IMR-90 (cell line): Measurements from ENCODE around the gene UTP18. TPM values are rescaled to one million over a fixed set of nuclear protein-coding genes. Genes with fewer than 3 reads are reported as not detected.

ENCODE experiments used
- ATAC-seq: fragments of 200-7000 bp; cut with Tn5 transposase; 2 replicates; pipeline ENCODE4 v1.9.1; 2020; ENCODE audit warnings: low read depth, mild to moderate bottlenecking, moderate library complexity
- BruUV-seq: library from RNA; stranded (reverse); fragments of 400-500 nt; replicated peaks from 2 replicates; lab custom pipeline; 2021; lab: Mats Ljungman, UMichigan
- CTCF ChIA-PET: fragments of 300-600 bp; formaldehyde crosslinking; extraction: SDS; loops from one replicate; lab custom pipeline; 2021; ENCODE audit warnings: antibody characterized with exemption; lab: Yijun Ruan, JAX
- POLR2A ChIA-PET: fragments of 300-600 bp; sonication (Branson Sonifier 250); formaldehyde crosslinking; loops from one replicate; lab custom pipeline; 2022; ENCODE audit warnings: antibody characterized with exemption; ENCODE audit not compliant: unreplicated experiment; lab: Charles Lee
- DNase-seq: peaks from one replicate; pipeline ENCODE4 v3.0.0; 2013
- H2AFZ ChIP-seq: replicated peaks from 2 replicates; pipeline ENCODE3; 2013; ENCODE audit warnings: low read length, mild to moderate bottlenecking; ENCODE audit not compliant: poor library complexity
- H2AK5ac ChIP-seq: 2 replicates; pipeline ENCODE4 v1.6.1; 2013; ENCODE audit warnings: low read depth, low read length, inconsistent platforms
- H2AK9ac ChIP-seq: replicated peaks from 2 replicates; pipeline ENCODE3; 2013; ENCODE audit warnings: mild to moderate bottlenecking, low read depth, low read length, moderate library complexity; ENCODE audit not compliant: poor library complexity
- H2BK120ac ChIP-seq: 2 replicates; pipeline ENCODE4 v1.6.1; 2013; ENCODE audit warnings: low read depth, low read length, inconsistent platforms
- H2BK15ac ChIP-seq: 3 replicates; pipeline ENCODE4 v1.6.1; 2013; ENCODE audit warnings: low read depth, low read length, inconsistent platforms
- H2BK20ac ChIP-seq: 2 replicates; pipeline ENCODE4 v1.6.1; 2013; ENCODE audit warnings: low read depth, mild to moderate bottlenecking, inconsistent platforms, low read length, moderate library complexity
- H2BK5ac ChIP-seq: 2 replicates; pipeline ENCODE4 v1.6.1; 2013; ENCODE audit warnings: mild to moderate bottlenecking, low read depth, low read length, inconsistent platforms; ENCODE audit not compliant: poor library complexity, severe bottlenecking
- H3K14ac ChIP-seq: replicated peaks from 2 replicates; pipeline ENCODE4 v1.6.1; 2013; ENCODE audit warnings: low read depth, low read length, inconsistent platforms
- H3K18ac ChIP-seq: 2 replicates; pipeline ENCODE4 v1.6.1; 2013; ENCODE audit warnings: low read depth, low read length, control low read depth
- H3K23ac ChIP-seq: 2 replicates; pipeline ENCODE4 v1.6.1; 2013; ENCODE audit warnings: low read depth, low read length, inconsistent platforms
- H3K27ac ChIP-seq: 2 replicates; pipeline ENCODE4 v1.5.1; 2013; ENCODE audit warnings: mild to moderate bottlenecking, control low read depth, low read length; ENCODE audit not compliant: insufficient read depth
- H3K27me3 ChIP-seq: 2 replicates; pipeline ENCODE4 v1.6.1; 2013; ENCODE audit warnings: low read length; ENCODE audit not compliant: control insufficient read depth, insufficient read depth
- H3K36me3 ChIP-seq: 2 replicates; pipeline ENCODE4 v1.6.1; 2013; ENCODE audit warnings: low read length, mixed read lengths; ENCODE audit not compliant: control insufficient read depth, insufficient read depth
- H3K4ac ChIP-seq: 2 replicates; pipeline ENCODE4 v1.6.1; 2013; ENCODE audit warnings: low read depth, low read length, inconsistent platforms
- H3K4me1 ChIP-seq: 2 replicates; pipeline ENCODE4 v1.6.1; 2013; ENCODE audit warnings: low read length, mixed read lengths; ENCODE audit not compliant: control insufficient read depth, insufficient read depth
- H3K4me2 ChIP-seq: 2 replicates; pipeline ENCODE4 v1.6.1; 2013; ENCODE audit warnings: low read depth, mild to moderate bottlenecking, control low read depth, low read length, moderate library complexity
- H3K4me3 ChIP-seq: 2 replicates; pipeline ENCODE4 v1.5.1; 2013; ENCODE audit warnings: low read depth, mild to moderate bottlenecking, control low read depth, low read length, moderate library complexity; ENCODE audit not compliant: insufficient read depth
- H3K56ac ChIP-seq: 2 replicates; pipeline ENCODE4 v1.6.1; 2013; ENCODE audit warnings: low read length, inconsistent platforms; ENCODE audit not compliant: insufficient read depth; ENCODE audit errors: extremely low read depth
- H3K79me1 ChIP-seq, 2 experiments: 2 replicates each; pipeline ENCODE4 v1.6.1; 2013; ENCODE audit warnings: low read length in 2 of 2, inconsistent platforms in 1 of 2, low read depth in 1 of 2
- H3K9ac ChIP-seq: 2 replicates; pipeline ENCODE4 v1.6.1; 2013; ENCODE audit warnings: low read depth, low read length, control low read depth
- H3K9me1 ChIP-seq: 2 replicates; pipeline ENCODE4 v1.6.1; 2013; ENCODE audit warnings: low read length, inconsistent platforms; ENCODE audit not compliant: insufficient read depth
- H3K9me3 ChIP-seq: 2 replicates; pipeline ENCODE4 v1.6.1; 2013; ENCODE audit warnings: low read length; ENCODE audit not compliant: control insufficient read depth, insufficient read depth
- H4K20me1 ChIP-seq: 2 replicates; pipeline ENCODE4 v1.6.1; 2013; ENCODE audit warnings: low read length, inconsistent platforms; ENCODE audit not compliant: insufficient read depth
- H4K5ac ChIP-seq: 2 replicates; pipeline ENCODE4 v1.6.1; 2013; ENCODE audit warnings: mild to moderate bottlenecking, low read depth, low read length, control low read depth
- H4K8ac ChIP-seq, 2 experiments: 2 replicates each; pipeline ENCODE4 v1.6.1; 2013; ENCODE audit warnings: low read depth in 2 of 2, low read length in 2 of 2, control low read depth in 1 of 2, inconsistent platforms in 1 of 2
- H4K91ac ChIP-seq: 2 replicates; pipeline ENCODE4 v1.6.1; 2013; ENCODE audit warnings: low read depth, low read length, inconsistent platforms; ENCODE audit not compliant: insufficient read depth
- BHLHE40 ChIP-seq: fragments of 150-350 bp; IDR thresholded peaks from 2 replicates; pipeline ENCODE4 v1.6.1; 2016; ENCODE audit warnings: mild to moderate bottlenecking, low read depth, low read length
- CEBPB ChIP-seq: IDR thresholded peaks from 2 replicates; pipeline ENCODE4 v1.6.1; 2012; ENCODE audit warnings: low read depth, low read length, improper control_type of control experiment
- CHD1 ChIP-seq: IDR thresholded peaks from 2 replicates; pipeline ENCODE4 v1.6.1; 2012; ENCODE audit warnings: low read depth, low read length, improper control_type of control experiment
- CTCF ChIP-seq: conservative IDR thresholded peaks from 2 replicates; pipeline ENCODE4 v1.5.1; 2012; ENCODE audit warnings: mild to moderate bottlenecking, low read depth, low read length, improper control_type of control experiment
- ELK1 ChIP-seq: fragments of 150-350 bp; IDR thresholded peaks from 2 replicates; pipeline ENCODE4 v1.6.1; 2016; ENCODE audit warnings: low read depth, mild to moderate bottlenecking, low read length, moderate library complexity, borderline replicate concordance
- FOS ChIP-seq: fragments of 150-350 bp; IDR thresholded peaks from 2 replicates; pipeline ENCODE4 v1.6.1; 2016; ENCODE audit warnings: low read depth, low read length
- MAFK ChIP-seq: IDR thresholded peaks from 2 replicates; pipeline ENCODE4 v1.6.1; 2012; ENCODE audit warnings: low read depth, low read length, improper control_type of control experiment
- MAZ ChIP-seq: IDR thresholded peaks from 2 replicates; pipeline ENCODE4 v1.6.1; 2012; ENCODE audit warnings: low read depth, mild to moderate bottlenecking, low read length, improper control_type of control experiment, moderate library complexity, borderline replicate concordance
- MXI1 ChIP-seq: IDR thresholded peaks from 2 replicates; pipeline ENCODE4 v1.6.1; 2012; ENCODE audit warnings: low read depth, mild to moderate bottlenecking, low read length, moderate library complexity, borderline replicate concordance
- NFE2L2 ChIP-seq: fragments of 150-350 bp; IDR thresholded peaks from 2 replicates; pipeline ENCODE4 v1.6.1; 2016; ENCODE audit warnings: low read depth, mild to moderate bottlenecking, low read length
- POLR2A ChIP-seq: IDR thresholded peaks from 2 replicates; pipeline ENCODE4 v1.6.1; 2012; ENCODE audit warnings: mild to moderate bottlenecking, low read depth, low read length
- RAD21 ChIP-seq: IDR thresholded peaks from 2 replicates; pipeline ENCODE4 v1.6.1; 2012; ENCODE audit warnings: low read length, improper control_type of control experiment
- RCOR1 ChIP-seq: IDR thresholded peaks from 2 replicates; pipeline ENCODE4 v1.6.1; 2012; ENCODE audit warnings: mild to moderate bottlenecking, low read length, improper control_type of control experiment; ENCODE audit not compliant: insufficient replicate concordance
- RFX5 ChIP-seq: IDR thresholded peaks from 2 replicates; pipeline ENCODE4 v1.8.0; 2012; ENCODE audit warnings: low read depth, mild to moderate bottlenecking, low read length, moderate library complexity
- SMC3 ChIP-seq: fragments of 150-350 bp; IDR thresholded peaks from 2 replicates; pipeline ENCODE4 v1.6.1; 2016; ENCODE audit warnings: low read depth, mild to moderate bottlenecking, antibody characterized with exemption, low read length, moderate library complexity
- USF2 ChIP-seq: fragments of 150-350 bp; IDR thresholded peaks from 2 replicates; pipeline ENCODE4 v1.6.1; 2017; ENCODE audit warnings: mild to moderate bottlenecking, antibody characterized with exemption, low read length, low read depth
- WGBS, 2 experiments: methylation state at CpG; one replicate each; pipeline versions ENCODE4 v1.1.5 to v1.1.7; 2013; ENCODE audit warnings: missing lambda C conversion rate in 2 of 2; ENCODE audit not compliant: insufficient read length in 1 of 2; ENCODE audit errors: extremely low coverage in 2 of 2; 5-methylcytosine and 5-hydroxymethylcytosine counted together
- dilution Hi-C: fragments of 300-500 bp; cut with HindIII; formaldehyde crosslinking; loops from one replicate; pipeline ENCODE4 v1.14.3; 2018; ENCODE audit warnings: low sequenced_read_pairs; ENCODE audit not compliant: unreplicated experiment
- in situ Hi-C: fragments of 300-500 bp; cut with MboI; formaldehyde crosslinking; loops from 3 replicates; pipeline ENCODE4 v1.14.3; 2019; ENCODE audit warnings: low sequenced_read_pairs, inconsistent platforms, mixed read lengths
- intact Hi-C: fragments of 100-400 bp; cut with micrococcal nuclease; formaldehyde crosslinking; loops from 2 replicates; pipeline ENCODE4 v1.10.0; 2022
- polyA plus RNA-seq, 3 experiments: library from polyadenylated mRNA; depleted of rRNA; stranded (reverse); fragments of >200 nt; gene quantifications; 2 replicates each; pipeline ENCODE4 v1.2.3, GENCODE V29; 2012; ENCODE audit warnings: low replicate concordance in 1 of 3
- total RNA-seq: library from RNA; depleted of rRNA; stranded (reverse); fragments of >200 nt; gene quantifications from 2 replicates; pipeline ENCODE4 v1.2.3, GENCODE V29; 2012

The UTP18 gene
- total and polyA plus RNA-seq, 2 of the 4 experiments (the other 2 are of a cell fraction), result 17.7 to 22.4 TPM

GRCh38 chr17:51299859-51300258, 39.5 kb downstream of the UTP18 start:
- no CpG with 5 or more reads among the region's 4 CpGs for WGBS, 2 experiments
- CTCF ChIA-PET, result interaction anchor here (1.0 to 3.3 kb wide), 2 partner anchors 11 to 238 kb away, joined by 3 to 13 read pairs; no protein-coding TSS in a partner anchor
- TF ChIP-seq FOS (no peak), USF2 (no peak), RAD21 (no peak), MXI1 (no peak), CHD1 (no peak), BHLHE40 (no peak), CTCF (no peak), POLR2A (no peak), RCOR1 (no peak), SMC3 (no peak), CEBPB (no peak), RFX5 (no peak), NFE2L2 (no peak), MAZ (no peak), MAFK (no peak), ELK1 (no peak)

More at GRCh38 chr17:51299859-51300258, 39.5 kb downstream of the UTP18 start:
- DNase-seq, result no peak
- intact Hi-C loops (loop anchor here (2.0 kb wide), 1 partner anchor 465 kb away; no protein-coding TSS in a partner anchor), dilution Hi-C loops (no loop called here), in situ Hi-C loops (loop anchor here (10.0 kb wide), 1 partner anchor 235 kb away; no protein-coding TSS in a partner anchor)
- no peaks in the 10 kb centered on the region for H3K9me3 ChIP-seq
- no peak overlapping the region for H3K4ac ChIP-seq
- no peak overlapping the region for H2BK15ac ChIP-seq
- no peaks in the 10 kb centered on the region for H3K79me1 ChIP-seq
- H2AK5ac ChIP-seq, result no peak overlapping the region
- no peaks in the 10 kb centered on the region for H3K4me1 ChIP-seq
- no peak overlapping the region for H2BK5ac ChIP-seq
- H3K9ac ChIP-seq, result no peak overlapping the region
- H2BK120ac ChIP-seq, result no peak overlapping the region
- no peak overlapping the region for H4K91ac ChIP-seq
- H4K20me1 ChIP-seq, result no peaks in the 10 kb centered on the region
- H4K8ac ChIP-seq, result no peak overlapping the region
- POLR2A ChIA-PET, result no interaction called here
- H2BK20ac ChIP-seq, result no peak overlapping the region
- H3K14ac ChIP-seq, result no peak overlapping the region
- no peaks in the 10 kb centered on the region for H3K27me3 ChIP-seq
- no peak for ATAC-seq
- no peak overlapping the region for H4K5ac ChIP-seq
- H2AK9ac ChIP-seq, result no peak overlapping the region
- H3K9me1 ChIP-seq, result no peaks in the 10 kb centered on the region
- H2AFZ ChIP-seq, result no peak overlapping the region
- H3K36me3 ChIP-seq, result peaks cover 3% of the 10 kb centered on the region; the same call in 1 of the 2 replicates
- no peak overlapping the region for H3K18ac ChIP-seq
- H3K27ac ChIP-seq, result no peak overlapping the region
- no peak overlapping the region for H3K4me2 ChIP-seq
- H3K23ac ChIP-seq, result no peak overlapping the region
- H3K56ac ChIP-seq, result no peak overlapping the region
- H3K4me3 ChIP-seq, result no peak overlapping the region
- no TSS peak for BruUV-seq
